Activated CD4-positive, alpha-beta T cell treated with anti-CD3 and anti-CD28 coated beads for 1 hour (primary cell): ENCODE results near the gene EGFL8.
"Not testable (repeated sequence)": the region's sequence is repeated elsewhere in the genome, so short reads cannot be mapped to it uniquely, and the experiment has no call there.

ENCODE experiments used
- DNase-seq: peaks from one replicate; pipeline ENCODE4 v3.0.0-alpha.2; 2020

Gene EGFL8

DNA sequence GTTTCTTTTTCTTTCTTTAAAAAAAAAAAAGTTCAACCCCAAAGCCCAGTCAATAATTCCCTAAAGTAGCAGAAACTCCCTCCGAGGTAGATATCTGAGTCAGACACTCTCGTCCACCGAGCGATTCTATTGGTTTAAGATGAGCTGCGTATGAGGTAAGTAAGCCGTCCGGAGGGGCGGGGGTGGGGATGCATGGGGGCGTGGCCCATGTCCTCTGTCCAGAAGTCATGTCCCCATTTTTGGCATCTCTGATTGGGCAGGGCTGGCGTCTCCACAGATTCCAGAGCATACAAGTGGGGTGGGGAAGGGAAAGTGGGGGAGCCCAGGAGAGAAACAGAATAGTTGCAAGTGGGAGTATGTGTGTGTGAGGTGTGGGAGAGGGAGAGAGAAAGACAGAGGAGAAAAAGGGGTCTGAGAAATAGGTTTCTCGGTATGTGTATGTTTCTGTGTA is 21.3 kb downstream of the EGFL8 start:
- DNase-seq = not testable (repeated sequence)

DNA sequence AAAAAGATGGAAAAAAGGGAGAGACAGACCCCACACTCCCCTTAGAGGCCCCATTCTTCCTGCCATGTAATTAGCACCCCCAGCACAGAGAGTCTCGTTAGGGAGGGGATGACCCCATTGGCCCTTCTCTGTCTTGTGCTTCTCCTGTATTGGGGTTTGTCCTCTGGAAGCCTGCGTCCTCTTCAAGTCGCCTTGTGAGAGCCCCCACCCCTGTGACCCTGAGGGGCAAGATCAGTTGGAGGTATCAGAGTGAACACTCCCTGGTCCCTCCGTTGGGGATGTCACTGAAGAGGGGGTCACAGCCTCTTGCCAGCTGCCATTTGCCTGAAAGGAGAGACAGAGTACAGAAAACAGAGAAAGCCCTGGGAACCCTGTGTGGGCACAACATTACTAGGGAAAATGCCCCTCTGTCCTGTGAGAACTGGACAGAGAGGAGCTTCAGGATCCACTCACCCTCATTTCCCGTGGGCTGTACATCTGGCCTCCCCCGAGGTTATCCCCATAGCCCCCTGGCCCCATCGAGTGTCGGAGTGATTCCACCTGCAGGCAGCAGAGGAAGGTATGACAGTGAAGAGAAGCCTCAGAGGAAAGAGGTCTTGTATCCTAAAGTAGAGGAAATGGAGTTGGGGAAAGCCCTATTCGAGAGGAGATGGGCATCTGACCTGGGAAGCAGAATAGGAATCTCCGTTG is 21.9 kb downstream of the EGFL8 start:
- not testable (repeated sequence) for DNase-seq

DNA sequence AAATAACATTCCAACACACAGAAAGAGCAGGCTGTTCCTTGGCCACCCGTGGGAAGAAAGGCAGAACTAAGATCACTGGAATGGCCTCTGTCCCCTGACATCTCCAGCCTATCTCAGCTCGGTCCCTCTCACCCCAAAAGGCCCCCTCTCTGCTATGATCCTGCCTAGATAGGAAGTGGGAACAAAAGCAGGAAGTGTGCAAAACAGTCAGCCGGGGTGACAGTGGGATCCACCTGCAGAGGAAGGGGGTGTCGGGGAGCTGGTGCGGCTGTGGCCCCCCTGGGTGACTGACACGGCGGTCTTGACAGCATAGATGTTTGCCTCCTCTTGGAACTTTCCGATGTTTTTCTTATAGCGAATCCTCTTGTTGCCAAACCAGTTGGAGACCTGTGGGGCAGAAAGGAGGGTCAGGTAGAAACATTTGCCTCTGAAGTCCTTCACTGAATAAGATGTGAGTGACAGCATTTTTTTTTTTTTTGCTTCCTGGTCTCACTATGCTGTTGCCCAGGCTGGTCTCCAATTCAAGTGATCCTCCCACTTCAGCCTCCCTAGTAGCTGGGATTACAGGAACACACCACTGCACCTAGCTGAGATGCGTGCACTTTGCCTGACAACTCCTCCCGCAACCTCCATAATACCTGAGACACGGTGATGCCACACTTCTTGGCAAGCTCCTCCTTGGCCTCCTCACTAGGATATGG is 22.8 kb downstream of the EGFL8 start:
- no peak for DNase-seq

DNA sequence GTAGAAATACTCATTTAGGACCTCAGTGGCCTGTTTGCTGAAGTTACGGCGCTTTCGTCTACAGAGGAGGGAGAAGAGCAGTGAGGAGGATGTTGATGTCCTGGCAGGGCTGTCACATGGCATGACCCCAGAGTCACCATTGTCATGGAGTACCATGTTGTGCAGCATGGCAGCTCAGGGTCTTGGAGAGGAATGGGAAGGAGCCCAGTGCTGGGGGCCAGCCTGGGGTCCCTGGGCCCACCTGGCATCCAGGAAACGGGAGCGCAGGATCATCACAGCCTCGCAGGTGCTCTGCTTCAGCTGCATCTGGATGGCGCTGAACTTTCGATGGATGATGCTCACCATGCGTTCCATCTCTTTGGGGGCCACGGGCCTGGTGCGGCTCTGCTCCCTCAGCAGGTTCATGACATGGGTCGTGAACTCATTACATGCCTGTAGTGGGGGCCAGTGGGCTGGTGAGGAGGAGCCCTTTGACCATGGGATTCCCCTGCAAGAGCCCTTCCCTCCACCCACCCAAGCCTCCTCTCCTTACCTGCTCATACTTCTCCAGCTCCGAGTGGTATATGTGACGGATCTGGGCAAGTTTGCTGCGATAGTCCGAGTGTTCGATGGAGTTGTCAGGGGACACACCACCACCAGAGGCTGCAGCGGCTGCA is 23.5 kb downstream of the EGFL8 start:
- not testable (repeated sequence) for DNase-seq

DNA sequence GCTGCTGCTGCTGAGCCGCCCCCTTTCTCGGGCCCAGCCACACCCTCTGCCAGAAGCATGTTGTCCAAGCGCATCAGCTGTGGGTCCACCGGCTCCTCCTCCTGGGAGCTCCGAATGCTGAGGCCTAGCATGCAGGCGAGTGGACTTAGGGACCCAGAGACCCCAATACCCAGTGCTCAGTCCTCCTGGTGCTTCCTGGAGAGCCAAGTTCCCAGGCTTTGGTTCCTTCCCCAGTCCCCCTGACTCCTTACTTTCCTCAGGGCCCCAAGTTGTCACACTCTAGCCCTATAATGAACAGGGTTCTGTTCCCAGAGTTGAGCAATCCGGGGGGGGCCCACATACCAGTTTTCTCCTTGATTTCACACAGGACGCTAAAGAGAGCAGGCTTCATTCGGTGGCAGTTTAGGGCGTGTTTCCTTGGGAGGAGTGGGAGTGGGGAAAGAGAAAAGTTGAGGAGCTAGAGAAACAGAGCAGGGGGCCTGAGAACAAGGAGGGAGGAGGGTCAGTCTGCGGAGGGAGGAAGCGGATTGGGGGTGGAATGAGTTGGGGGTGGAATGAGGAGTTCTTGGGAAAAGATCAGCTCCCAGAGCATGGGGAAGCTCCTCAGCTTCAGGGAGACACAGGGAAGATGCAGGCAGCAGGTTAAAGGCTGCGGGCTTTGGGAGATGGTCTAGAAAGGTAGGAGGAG is 24.1 kb downstream of the EGFL8 start:
- DNase-seq = no peak

DNA sequence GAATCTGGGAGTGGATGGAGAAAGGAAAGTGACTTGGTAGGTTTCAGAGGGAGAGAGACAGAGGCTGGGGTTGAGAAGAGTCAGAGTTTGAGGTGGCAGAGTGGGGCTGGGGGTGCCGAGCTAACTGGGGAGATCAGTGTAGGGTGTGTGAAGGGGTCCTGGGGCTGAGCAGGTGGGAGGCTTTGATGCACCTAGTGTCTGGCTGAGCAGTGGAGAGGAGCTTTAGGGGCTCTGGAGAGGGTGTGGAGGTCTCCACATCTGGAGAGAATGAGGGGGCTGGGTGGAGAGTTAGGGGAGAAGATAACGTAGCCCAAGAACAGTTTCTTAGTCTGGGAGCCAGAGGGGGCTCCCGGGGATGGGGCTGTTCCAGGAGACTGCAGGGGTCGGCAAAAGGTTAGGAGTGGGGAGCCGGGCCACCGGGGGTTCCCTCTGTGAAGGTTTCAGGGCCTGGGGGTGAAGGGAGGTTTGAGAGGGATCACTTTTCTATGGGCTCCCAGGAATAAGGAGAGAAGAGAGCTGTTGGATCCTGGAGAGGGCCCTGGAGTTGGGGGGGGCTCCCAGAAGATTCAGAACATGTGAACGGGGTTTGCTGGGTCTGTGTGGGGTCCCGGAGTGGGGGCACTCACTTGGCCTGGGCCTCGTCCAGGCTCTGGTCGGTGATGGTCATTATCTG is 24.8 kb downstream of the EGFL8 start:
- no peak for DNase-seq

DNA sequence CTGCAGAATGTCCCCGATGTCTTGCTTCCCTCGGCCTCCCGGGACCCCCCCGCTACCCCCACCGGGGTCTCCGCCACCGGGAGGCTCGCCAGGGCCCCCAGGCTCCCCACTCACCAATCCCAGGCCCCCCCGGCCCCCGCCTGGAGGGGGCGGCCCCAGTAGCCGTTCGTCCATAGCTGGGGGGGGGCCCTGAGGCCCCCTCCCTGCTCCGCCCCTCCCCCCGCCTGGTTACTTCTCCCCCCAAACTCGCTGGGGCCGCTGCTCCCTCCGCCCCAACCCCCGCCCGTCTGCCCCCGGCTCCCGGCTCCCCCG is 25.3 kb downstream of the EGFL8 start:
- no peak for DNase-seq

DNA sequence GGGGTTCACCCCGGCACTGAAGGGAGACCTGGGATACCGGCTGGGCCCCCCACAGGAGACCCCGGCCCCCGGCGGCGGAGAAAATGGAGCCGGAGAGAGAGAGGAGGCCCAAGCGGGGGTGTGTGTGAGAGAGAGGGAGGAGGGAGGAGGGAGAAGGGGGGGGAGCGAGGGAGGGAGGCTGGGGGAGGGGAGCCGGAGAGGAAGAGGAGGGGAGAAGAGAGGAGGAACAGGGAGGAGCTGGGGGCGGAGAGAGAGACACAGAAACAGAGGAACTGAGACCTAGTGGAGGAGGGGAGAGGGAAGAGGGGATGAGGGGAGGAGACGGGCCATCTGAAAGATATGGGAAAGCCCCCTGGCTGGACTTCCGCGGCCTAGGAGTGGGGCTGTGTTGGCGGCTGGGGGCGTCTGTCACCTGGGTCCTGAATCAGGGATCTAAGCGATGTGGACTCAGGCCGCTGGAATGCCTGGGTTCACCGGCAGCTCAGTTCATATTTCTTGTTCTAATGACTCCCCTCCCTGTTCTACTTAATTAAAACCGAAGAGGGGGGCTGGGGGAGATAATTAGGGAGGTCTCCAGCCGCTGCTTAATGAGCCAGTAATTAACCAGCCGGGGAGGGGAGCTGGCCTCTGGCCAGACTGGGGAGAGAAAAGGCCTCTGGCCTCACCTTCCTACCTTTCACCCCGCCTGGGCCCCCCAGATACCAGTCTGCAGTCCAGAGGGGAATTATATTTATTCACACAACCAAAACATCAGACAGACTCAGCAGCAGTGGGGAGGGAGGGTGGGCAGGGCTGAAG is 25.9 kb downstream of the EGFL8 start, which contains the start of gene PBX2:
PBX2 (minus strand) TSS at position 149 of the 798 bp plus-strand sequence. CDS start 287 bp downstream, outside the sequence.
- DNase-seq = peak; percentile 76

DNA sequence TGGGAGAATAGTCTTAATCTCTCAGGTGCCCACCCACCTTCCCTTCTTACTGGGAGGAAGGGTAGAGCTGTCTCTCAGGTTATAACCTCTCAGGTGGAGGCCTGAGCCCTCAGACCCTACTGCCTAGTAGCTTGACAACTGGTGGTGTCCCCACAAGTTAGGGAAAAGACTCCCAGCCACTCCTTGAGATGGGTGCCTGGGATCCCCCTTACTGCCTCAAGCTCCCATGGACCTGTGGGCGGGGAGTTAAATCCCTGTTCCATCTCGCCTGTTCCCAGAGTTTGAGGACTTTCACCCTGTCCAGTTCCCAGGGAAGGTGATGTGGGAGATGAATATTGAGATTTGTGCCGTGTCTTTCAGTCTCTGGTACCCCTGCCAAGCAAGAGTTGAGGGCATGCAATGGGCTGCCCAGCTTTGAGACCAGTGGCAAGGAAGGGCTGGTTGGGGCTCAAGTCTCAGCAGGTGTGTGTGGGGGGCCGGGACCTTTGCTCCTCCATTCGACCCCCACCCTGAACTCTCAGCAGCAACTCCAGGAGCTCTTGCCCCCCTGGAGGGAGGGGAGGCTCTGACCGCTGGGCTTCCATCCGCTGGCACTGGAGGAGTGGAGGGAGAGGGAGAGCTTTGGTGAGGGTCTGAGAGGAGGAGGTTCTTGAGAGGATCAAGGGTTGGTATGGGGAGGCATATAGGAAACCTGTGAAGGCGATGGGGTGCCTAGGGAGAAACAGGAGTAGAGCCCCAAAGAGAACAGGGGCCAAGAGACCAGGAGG is 26.7 kb downstream of the EGFL8 start:
- no peak for DNase-seq

DNA sequence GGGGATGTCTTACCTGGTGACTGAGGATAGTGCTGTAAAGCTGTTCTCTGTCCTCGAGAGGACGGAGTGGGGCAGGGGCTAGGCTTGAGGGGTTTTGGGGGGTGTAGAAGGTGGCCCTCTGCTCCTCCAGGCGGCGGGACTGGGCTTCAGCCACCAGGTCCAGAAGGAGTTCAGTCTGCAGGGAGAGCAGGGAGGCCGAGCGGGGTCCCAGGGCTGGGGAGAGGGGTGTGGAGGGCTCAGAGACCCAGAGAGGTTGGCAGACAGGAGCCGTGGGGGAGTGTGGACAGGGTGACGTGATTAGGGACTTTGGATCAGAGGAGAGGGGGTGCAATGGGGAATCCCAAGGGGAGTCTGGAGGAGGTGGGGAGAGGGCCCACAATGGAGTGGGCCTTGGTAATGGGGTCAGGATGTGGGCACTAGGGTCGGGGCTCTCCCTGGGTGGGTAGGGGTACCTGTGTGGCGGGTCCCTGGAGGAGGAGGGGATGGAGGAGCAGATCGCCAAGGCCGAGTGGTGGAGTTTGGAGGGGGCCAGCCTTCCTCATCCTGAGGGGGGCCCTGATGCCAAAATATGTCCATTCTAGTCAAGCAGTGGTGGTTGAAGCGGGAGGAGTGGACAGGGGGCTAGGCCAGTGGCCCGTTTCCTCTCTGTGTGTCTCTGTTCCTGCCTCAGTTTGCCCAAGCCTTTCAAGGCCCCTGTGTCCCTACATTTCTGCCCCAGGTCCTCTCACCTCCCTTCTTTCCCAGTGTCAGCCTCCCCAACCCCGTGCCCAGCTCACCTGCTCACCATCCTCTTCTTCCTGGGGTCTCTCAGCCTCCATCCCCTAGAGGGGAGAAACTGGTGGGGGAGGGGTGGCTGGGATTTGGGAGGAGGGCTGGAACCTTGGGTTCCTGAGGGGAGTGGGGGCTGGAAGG is 27.6 kb downstream of the EGFL8 start:
- no peak for DNase-seq

DNA sequence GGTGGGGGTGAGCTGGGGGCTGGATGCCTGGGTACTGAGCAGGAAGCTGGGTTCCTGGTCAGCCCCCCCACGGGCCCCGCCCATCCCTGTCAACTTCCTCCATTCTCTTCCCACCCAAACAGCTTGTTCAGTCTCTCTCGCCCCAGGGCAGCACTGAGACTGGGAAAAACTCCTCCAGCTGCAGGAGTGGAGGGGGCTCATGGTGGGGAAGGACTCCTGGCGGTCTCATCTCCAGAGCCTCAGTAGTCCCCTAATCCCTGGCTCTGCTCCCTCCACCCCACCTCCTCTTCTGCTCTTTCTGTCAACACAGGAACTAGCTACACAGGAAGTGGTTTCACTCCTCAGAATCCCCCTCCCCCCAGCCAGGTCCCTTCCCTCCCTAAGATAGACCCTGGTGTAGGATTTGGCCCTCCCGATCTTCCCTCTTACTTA is 28.2 kb downstream of the EGFL8 start, which contains the start of gene GPSM3:
GPSM3 (minus strand) TSS at position 36 of the 432 bp plus-strand sequence. CDS start 130 bp downstream, outside the sequence.
- DNase-seq = no peak

DNA sequence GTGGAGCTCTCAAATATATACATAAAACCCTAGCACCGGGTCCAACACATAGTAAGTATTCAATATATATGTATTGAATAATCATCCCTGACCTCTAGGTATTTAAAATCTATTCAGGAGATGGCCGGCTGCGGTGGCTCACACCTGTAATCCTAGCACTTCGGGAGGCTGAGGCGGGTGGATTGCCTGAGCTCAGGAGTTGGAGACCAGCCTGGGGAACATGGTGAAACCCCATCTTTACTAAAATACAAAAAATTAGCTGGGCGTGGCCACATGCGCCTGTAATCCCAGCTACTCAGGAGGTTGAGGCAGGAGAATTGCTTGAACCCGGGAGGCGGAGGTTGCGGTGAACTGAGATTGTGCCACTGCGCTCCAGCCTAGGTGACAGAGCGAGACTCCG is 28.7 kb downstream of the EGFL8 start:
- not testable (repeated sequence) for DNase-seq

DNA sequence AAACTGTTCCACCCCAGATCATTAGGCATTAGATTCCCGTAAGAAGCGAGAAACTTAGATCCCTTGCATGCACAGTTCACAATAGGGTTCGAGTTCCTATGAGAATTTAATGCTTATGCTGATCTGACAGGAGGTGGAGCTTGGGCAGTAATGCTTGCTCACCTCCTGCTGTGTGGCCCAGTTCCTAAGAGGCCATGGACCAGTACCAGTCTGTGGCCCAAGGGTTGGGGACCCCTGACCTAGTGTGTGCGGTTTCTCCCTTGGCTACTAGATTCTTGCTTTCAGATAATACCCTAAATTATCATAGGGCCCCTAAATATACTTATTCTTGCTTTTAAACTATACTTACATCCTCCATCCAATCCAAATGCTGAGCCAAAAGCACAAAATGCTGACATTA is 30.0 kb downstream of the EGFL8 start:
- no peak for DNase-seq

DNA sequence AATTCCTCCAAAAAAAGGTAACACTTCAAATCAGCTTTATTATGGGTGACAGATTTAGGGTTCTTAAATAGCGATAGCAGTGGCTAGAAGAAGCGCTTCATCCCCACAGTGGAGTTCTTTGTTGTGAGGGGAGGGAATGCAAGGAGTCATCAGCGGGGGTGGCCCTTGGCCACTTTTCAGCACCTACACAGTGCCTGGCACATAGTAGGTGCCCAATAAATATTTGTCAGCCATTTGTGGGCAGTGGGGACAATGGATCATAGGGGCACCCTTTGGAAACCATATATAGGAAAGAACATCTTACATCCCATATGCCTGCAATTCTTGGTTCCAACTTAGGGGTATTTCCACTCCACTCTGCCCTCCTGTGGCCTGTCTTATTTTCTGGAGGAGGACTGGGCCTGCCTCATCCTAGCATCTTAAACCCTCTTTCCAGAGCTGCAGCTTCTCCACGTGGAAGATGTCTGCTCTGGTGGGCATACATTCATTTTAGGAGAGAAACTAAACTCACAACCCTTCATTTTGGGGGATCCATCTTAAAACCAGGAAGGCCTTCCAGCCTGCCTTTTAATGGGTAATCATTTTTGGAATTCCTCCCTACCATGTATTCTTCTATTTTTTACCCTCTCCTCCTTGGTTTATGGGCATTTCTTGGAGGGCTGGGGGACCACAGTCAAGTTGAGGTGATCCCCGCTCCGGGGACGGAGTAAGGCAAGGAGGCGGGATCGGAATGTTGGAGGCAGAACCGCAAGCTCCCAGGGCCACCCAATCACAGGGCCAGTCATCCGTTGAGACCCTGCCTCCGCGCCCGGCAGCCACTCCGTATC is 30.6 kb downstream of the EGFL8 start:
- no peak for DNase-seq

DNA sequence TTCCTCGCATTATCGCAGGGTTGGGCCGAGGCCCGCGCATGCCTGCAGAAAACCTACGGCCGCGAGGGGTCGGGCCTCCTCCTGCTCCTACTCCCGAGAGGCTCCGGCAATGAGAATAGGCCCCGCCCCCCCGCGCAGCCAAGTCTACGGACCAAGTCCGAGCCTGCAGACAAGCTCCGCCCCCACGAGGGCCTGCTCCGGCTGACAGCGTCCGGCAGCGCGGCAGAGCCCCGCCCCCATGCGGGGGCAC is 31.2 kb downstream of the EGFL8 start:
- peak; percentile 99 for DNase-seq

DNA sequence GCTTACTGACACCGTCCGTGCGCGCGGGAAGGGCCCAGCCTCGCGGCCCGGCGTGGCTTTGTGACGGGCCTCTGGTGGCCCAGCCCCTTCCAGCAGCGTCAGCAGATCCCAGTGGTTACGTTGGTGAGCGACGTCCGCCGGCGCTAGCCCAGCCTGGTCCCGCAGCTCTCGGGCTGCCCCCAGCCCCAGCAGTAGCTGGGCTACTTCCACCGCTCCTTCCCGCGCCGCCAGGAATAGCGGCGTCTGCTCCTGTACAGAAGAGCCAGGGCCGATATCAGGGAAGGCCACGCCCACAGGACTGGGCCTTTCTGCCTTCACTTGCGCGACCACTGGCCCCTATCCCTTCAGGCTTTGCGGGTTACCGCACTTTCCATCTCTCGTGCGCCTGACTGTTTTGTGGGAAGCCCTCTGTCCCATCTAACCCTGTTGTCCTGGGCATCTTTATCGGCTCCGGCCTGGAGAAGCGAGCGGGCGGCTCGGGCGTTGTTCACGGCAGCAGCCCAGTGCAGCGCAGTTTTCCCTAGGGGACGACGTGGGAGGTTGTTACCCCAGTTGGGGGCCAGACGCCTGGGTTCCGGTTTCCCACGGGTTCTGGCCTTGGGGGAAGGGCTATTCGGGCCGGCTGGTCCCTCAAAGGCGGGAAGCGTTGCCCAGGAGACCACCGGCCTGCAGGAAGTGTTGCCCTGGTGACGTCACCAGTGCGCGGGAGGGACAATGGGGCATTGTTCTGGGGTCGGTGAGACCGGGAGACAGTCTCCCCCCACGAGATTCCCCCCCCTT is 31.7 kb downstream of the EGFL8 start:
- DNase-seq = peak; percentile 37

DNA sequence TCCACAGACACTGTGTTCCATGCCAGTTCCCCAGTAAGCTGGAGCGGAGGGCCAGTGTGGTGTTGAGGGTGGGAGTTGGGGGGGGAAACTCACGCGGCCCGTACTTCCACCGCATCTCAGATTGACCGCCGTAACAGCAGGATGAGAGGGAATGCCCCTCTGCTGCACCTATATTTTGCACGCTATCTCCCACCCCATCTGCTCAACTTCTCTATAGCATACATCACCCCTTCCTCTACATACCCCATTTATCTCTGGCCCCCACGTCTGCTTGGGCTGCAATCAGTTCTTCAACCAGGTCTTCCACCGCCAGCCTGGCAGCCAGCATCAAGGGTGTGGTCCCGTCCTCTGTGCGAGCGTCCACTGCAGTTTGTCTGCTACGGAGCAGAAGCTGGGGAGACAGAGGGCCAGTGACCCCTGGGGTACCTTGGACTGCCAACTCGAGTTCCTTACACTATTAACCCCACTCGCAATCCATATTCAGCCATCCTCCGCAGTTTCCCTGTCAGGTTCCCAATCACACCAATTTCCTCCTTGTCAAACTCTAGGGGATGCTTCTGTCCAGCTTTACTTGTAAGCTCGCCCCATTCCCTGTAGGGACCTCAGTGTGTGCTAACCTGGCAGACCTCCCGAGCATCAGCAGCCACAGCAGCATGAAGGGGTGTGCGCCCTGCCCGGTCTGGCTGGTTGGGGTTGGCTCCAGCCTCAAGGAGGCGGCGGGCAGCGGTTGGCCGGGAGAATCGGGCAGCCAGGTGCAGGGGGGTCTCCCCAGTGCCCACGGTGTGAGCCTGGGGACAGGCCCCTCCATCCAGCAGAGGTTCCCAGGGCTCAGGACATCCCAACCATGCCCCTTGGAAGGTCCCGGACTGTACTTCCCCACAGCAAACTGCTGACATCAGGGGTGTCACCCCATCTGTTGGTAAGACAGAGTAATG is 32.6 kb downstream of the EGFL8 start:
- DNase-seq = no peak
